HepG2 (cell line): ENCODE measurements around the gene GRHL1. TPM values are rescaled to one million over a fixed set of nuclear protein-coding genes. Genes with fewer than 3 reads are reported as not detected.

Source experiments
- EEA1 ChIP-seq: sonication (generic); formaldehyde crosslinking; IDR thresholded peaks from 2 replicates; pipeline ENCODE4 v1.5.1; 2020; ENCODE audit warnings: mild to moderate bottlenecking, missing genetic modification reagents, borderline replicate concordance
- HOXA3 ChIP-seq: sonication (generic); formaldehyde crosslinking; IDR thresholded peaks from 2 replicates; pipeline ENCODE4 v1.5.0; 2020; ENCODE audit warnings: missing genetic modification reagents
- MBNL3 ChIP-seq: fragments of 250-450 bp; sonication (Bioruptor Pico); conservative IDR thresholded peaks from 2 replicates; pipeline ENCODE4 v1.8.0; 2022; ENCODE audit warnings: mild to moderate bottlenecking, inconsistent platforms
- SIX1 ChIP-seq: sonication (generic); formaldehyde crosslinking; IDR thresholded peaks from 2 replicates; pipeline ENCODE4 v1.4.0; 2020; ENCODE audit warnings: missing genetic modification reagents, borderline replicate concordance
- ZIK1 ChIP-seq: sonication (generic); formaldehyde crosslinking; IDR thresholded peaks from 2 replicates; pipeline ENCODE4 v1.5.0; 2020; ENCODE audit warnings: mild to moderate bottlenecking, low read depth, missing genetic modification reagents, borderline replicate concordance
- ZNF224 ChIP-seq: sonication (generic); formaldehyde crosslinking; IDR thresholded peaks from 2 replicates; pipeline ENCODE4 v1.5.0; 2020; ENCODE audit warnings: mild to moderate bottlenecking, missing genetic modification reagents
- ZNF660 ChIP-seq: sonication (generic); formaldehyde crosslinking; IDR thresholded peaks from 2 replicates; pipeline ENCODE4 v1.5.1; 2020; ENCODE audit warnings: mild to moderate bottlenecking, low read depth, missing genetic modification reagents, borderline replicate concordance
- polyA plus RNA-seq, 8 experiments: library from polyadenylated mRNA; depleted of rRNA in 3 of 8; stranded (reverse) in 7 of 8; unstranded in 1 of 8; fragments of >200 nt; fragmentation: Illumina TruSeq in 4 of 8; extraction: Trizol in 4 of 8; gene quantifications; 2 replicates each; pipeline versions ENCODE4 v1.2.1 to v1.2.3, GENCODE V29; 2011 to 2016; ENCODE audit warnings: low read depth in 4 of 8, missing spikeins in 1 of 8, mixed read lengths in 1 of 8; ENCODE audit not compliant: insufficient read depth in 1 of 8
- total RNA-seq, 5 experiments: library from RNA; depleted of rRNA; stranded (reverse); fragments of >200 nt; fragmentation: Illumina TruSeq; extraction: Trizol; gene quantifications; 2 replicates each; pipeline ENCODE4 v1.2.3, GENCODE V29; 2016; ENCODE audit warnings: low read depth in 1 of 5
- TF ChIP-seq, protein P1 (sequence below): sonication (generic); formaldehyde crosslinking; IDR thresholded peaks from 2 replicates; pipeline ENCODE4 v1.4.0; 2020; ENCODE audit warnings: missing genetic modification reagents, borderline replicate concordance
- TF ChIP-seq, protein P2 (sequence below): sonication (generic); formaldehyde crosslinking; conservative IDR thresholded peaks from 2 replicates; pipeline ENCODE4 v1.4.0; 2020; ENCODE audit warnings: missing genetic modification reagents

Gene GRHL1
- total and polyA plus RNA-seq, 2 of the 13 experiments (the other 11 are each of a cell fraction or from before 2014, with no cell fraction given) = 9.3 to 12.0 TPM

GRCh38 chr2:10039658-10040410 is 88.3 kb downstream of the GRHL1 start (continued):
- TF ChIP-seq, protein P1, sequence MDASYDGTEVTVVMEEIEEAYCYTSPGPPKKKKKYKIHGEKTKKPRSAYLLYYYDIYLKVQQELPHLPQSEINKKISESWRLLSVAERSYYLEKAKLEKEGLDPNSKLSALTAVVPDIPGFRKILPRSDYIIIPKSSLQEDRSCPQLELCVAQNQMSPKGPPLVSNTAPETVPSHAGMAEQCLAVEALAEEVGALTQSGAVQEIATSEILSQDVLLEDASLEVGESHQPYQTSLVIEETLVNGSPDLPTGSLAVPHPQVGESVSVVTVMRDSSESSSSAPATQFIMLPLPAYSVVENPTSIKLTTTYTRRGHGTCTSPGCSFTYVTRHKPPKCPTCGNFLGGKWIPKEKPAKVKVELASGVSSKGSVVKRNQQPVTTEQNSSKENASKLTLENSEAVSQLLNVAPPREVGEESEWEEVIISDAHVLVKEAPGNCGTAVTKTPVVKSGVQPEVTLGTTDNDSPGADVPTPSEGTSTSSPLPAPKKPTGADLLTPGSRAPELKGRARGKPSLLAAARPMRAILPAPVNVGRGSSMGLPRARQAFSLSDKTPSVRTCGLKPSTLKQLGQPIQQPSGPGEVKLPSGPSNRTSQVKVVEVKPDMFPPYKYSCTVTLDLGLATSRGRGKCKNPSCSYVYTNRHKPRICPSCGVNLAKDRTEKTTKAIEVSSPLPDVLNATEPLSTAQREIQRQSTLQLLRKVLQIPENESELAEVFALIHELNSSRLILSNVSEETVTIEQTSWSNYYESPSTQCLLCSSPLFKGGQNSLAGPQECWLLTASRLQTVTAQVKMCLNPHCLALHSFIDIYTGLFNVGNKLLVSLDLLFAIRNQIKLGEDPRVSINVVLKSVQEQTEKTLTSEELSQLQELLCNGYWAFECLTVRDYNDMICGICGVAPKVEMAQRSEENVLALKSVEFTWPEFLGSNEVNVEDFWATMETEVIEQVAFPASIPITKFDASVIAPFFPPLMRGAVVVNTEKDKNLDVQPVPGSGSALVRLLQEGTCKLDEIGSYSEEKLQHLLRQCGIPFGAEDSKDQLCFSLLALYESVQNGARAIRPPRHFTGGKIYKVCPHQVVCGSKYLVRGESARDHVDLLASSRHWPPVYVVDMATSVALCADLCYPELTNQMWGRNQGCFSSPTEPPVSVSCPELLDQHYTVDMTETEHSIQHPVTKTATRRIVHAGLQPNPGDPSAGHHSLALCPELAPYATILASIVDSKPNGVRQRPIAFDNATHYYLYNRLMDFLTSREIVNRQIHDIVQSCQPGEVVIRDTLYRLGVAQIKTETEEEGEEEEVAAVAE = peak; percentile 79; the same call in 1 of the 2 replicates
- TF ChIP-seq ZNF224 (CRISPR knock-in tag) (no peak), ZNF660 (CRISPR knock-in tag) (no peak), EEA1 (no peak), ZIK1 (no peak), SIX1 (CRISPR knock-in tag) (no peak), MBNL3 (no peak), HOXA3 (CRISPR knock-in tag) (no peak)
- TF ChIP-seq, protein P2, sequence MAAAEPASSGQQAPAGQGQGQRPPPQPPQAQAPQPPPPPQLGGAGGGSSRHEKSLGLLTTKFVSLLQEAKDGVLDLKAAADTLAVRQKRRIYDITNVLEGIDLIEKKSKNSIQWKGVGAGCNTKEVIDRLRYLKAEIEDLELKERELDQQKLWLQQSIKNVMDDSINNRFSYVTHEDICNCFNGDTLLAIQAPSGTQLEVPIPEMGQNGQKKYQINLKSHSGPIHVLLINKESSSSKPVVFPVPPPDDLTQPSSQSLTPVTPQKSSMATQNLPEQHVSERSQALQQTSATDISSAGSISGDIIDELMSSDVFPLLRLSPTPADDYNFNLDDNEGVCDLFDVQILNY (CRISPR knock-in tag) = no peak
